GM23248 (cell line): ENCODE results near the gene MYH6.

ENCODE experiments used
- EZH2 ChIP-seq: fragments of 200-600 bp; sonication (generic); IDR thresholded peaks from 2 replicates; pipeline ENCODE4 v1.6.1; 2018; ENCODE audit warnings: antibody characterized with exemption, mild to moderate bottlenecking; ENCODE audit not compliant: insufficient read depth, poor library complexity, severe bottlenecking
- EZH2phosphoT487 ChIP-seq: fragments of 200-600 bp; sonication (generic); IDR thresholded peaks from 2 replicates; pipeline ENCODE4 v1.6.1; 2018; ENCODE audit warnings: antibody characterized with exemption, moderate library complexity, mild to moderate bottlenecking, low read depth; ENCODE audit not compliant: insufficient read depth

GRCh38 chr14:23381871-23382270 lies 26.2 kb downstream of the MYH6 start:
- TF ChIP-seq EZH2phosphoT487 = no peak
- no peak for TF ChIP-seq EZH2
